GM12891 (cell line): ENCODE measurements around the gene BAHCC1.
A peak's percentile ranks its signal among the peaks of the same experiment; 100 is the strongest.

Experiments
- DNase-seq: peaks from one replicate; pipeline ENCODE4 v3.0.0; 2011; ENCODE audit warnings: low spot score; ENCODE audit not compliant: insufficient read length
- FAIRE-seq: peaks from 2 replicates; lab custom pipeline; 2011; peaks lifted over from hg19 to GRCh38; lab: Jason Lieb, UNC
- PAX5 ChIP-seq: IDR thresholded peaks from 2 replicates; pipeline ENCODE4 v1.6.1; 2011; ENCODE audit warnings: low read length, moderate library complexity, mild to moderate bottlenecking; ENCODE audit not compliant: insufficient read depth, severe bottlenecking
- POLR2A ChIP-seq: IDR thresholded peaks from 2 replicates; pipeline ENCODE4 v1.6.1; 2011; ENCODE audit warnings: low read depth, low read length, control low read depth
- POLR2AphosphoS5 ChIP-seq: IDR thresholded peaks from 2 replicates; pipeline ENCODE4 v1.6.1; 2011; ENCODE audit warnings: low read depth, low read length, control low read depth
- POU2F2 ChIP-seq: IDR thresholded peaks from 2 replicates; pipeline ENCODE4 v1.6.1; 2011; ENCODE audit warnings: low read depth, mild to moderate bottlenecking, control low read depth, low read length, moderate library complexity
- SPI1 ChIP-seq: IDR thresholded peaks from 2 replicates; pipeline ENCODE4 v1.6.1; 2011; ENCODE audit warnings: low read depth, low read length, control low read depth
- TAF1 ChIP-seq: IDR thresholded peaks from 2 replicates; pipeline ENCODE4 v1.6.1; 2011; ENCODE audit warnings: low read depth, low read length, control low read depth

The BAHCC1 gene

DNA sequence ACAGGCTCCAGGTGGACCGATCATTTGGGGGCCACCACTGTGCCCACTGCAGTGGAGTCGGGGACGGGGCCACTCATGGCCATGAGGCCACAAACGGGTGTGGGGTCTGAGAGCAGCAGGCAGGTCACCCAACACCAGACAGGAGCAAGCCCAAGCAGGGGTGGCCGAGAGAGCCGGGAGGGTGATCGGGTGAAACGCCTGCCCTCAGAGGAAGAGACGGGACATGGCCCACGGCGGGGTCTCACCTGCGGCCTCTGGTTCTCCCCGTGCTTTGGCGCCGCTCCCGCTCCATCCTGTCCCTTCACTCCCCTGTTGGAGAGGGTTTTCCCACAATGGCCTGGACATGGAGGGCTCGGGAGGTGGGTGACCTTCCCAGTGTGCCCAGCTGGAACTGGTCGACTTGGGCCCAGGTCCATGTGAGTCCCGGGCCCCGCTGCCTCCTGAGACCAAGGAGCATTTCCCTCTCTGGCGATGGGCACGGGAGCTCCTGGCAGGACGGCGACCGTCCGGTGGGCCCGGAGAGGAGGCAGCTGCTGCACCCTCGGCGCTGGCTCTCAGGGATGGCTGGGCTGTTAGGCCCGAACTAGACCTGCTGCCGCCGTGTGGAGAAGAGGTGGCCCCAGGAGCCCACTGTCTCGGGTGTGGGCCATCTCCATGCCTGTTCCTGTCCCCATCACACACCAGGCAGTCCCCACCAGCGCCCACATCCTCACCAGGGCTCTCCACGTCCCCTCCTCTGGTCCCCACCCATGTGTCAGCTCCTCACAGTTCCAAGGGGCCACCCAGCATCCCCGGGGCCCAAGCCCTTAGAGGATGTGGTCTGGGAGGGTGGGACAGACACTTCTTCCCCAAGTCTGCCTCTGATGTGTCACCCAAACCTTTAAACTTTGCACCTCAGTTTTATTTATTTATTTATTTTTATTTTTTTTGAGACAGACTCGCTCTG, 13.4 kb upstream of the BAHCC1 start:
- DNase-seq = no peak
- TF ChIP-seq TAF1 = no peak
- no peak for TF ChIP-seq POLR2AphosphoS5
- no peak for TF ChIP-seq POLR2A
- no peak for TF ChIP-seq PAX5
- no peak for TF ChIP-seq POU2F2
- TF ChIP-seq SPI1 = no peak
- FAIRE-seq = no peak

DNA sequence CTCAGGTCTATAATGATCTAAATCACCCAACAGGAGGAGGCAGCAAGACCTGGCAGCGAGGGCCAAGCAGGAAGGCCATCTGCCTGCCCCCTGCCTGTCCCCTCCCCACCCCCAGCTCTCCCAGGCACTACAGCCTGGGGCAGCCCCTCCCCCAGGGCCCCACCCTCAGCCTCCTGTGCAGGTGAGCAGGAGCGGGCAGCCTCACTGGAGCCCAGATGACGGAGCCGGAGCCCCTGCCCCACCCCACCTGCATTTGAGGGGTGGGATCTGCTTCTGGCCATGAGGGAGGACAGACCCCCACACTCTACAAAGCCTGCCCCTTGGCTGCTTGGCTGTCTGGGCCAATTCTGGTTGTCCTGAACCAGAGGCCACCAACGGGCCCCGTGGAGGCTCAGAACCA, 12.4 kb upstream of the BAHCC1 start:
- FAIRE-seq = no peak
- TF ChIP-seq POU2F2 (no peak), POLR2A (no peak), POLR2AphosphoS5 (no peak)
- DNase-seq = no peak

DNA sequence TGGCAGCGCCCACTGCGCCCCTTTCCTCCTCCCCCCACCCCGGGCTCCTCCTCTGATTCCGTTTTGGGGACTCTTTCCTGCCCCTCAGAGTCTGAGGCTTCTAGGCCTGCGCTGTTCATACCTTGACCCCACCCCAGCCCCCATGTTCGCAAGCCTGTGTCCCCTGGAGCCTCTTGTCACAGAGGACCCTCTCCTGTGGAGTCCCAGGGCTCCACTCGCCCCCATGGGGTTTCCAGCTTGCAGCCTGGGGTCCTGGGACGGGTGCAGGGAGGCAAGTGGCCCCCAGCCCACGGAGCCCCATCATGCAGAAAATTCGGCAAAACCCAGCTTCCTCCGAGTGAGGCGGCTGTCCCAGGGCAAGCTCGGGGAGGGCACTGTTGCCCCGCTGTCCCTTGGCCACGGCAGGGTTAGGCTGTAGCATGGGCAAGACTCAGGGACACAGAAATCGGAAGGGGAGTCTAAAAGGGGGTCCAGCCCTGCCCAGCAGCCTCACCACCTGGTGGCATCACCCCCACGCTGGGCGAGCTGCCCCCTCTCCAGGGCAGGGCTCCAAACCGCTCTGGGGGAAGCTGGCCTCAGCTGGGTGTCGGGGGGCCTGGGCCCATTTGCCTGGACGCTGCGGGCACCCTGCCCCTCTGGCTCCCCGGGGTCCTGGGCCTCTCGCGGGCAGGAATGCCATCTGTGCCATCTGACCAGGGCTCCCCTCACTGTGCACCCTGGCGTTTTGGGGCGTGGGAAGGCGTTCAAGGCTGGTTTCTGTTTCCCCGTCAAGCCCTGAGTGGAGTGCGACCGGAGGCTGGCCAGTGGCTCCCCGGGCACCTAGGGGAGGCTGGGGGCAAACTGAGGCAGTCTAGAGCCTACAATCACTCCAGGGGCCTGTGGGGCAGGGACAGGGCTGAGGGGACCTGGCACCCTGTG, 11.5 kb upstream of the BAHCC1 start:
- FAIRE-seq (no peak), DNase-seq (no peak)
- TF ChIP-seq POU2F2 (no peak), PAX5 (no peak), TAF1 (no peak), POLR2AphosphoS5 (no peak), SPI1 (no peak), POLR2A (no peak)

DNA sequence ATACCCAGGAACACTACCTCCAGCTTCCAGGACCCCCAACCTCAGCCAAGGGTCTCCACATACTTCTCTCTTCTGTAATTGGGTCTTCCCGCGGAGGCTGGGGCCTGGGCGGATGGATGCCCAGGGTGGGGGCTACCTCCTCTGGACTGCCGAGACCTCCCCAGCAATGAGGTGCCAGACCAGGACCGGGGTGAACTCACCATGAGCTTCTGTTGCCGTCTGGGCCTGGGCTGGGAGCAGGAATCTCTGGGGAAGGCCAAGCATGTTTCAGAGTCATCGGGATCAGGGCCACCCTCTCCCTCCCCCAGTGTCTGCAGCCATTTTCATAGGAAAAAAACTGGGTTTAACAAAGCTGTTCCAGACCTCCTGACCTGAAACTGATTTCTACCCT, 10.3 kb upstream of the BAHCC1 start:
- TF ChIP-seq POLR2A (no peak), POU2F2 (no peak), TAF1 (no peak), SPI1 (no peak), PAX5 (no peak), POLR2AphosphoS5 (no peak)
- FAIRE-seq = no peak
- no peak for DNase-seq

DNA sequence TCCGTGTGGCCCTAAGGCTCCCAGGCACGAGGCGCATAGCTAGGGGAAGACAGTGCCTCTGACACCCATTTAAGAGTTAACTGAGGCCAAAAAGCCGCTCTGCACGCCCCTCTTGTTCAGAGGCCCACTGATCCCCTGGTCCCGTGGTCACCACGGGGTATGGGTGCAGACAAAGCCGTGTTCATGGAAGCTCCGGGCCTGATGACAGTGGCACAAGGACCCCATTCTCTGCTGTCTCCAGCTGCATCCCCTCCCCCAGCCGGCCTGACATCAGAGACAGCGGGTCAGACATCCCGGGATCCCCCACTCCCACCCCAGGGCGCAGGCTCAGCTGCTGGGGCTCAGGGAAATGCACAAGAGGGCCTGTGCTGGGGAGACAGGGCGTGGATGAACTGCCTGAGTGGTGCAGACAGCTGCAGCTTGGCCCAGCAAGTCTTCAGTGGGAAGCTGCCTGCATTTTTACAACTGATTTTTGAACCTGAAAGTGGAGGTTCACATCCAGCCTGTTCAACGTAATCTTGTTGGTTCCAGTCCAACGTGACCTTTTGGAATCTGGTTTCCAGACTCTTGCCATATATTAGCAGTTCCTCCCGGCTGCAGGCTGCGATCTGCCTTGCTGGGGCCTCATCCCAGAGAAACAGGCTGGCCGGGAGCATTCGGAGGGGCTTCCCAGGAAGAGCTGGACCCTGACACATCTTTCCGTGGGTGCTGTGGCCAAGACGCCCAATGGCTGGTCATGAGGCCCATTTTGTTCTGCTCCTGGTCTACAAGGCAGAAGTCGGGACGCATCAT, 9.7 kb upstream of the BAHCC1 start:
- FAIRE-seq (no peak), DNase-seq (no peak)
- TF ChIP-seq POLR2A (no peak), TAF1 (no peak), SPI1 (no peak), PAX5 (no peak), POU2F2 (no peak), POLR2AphosphoS5 (no peak)

DNA sequence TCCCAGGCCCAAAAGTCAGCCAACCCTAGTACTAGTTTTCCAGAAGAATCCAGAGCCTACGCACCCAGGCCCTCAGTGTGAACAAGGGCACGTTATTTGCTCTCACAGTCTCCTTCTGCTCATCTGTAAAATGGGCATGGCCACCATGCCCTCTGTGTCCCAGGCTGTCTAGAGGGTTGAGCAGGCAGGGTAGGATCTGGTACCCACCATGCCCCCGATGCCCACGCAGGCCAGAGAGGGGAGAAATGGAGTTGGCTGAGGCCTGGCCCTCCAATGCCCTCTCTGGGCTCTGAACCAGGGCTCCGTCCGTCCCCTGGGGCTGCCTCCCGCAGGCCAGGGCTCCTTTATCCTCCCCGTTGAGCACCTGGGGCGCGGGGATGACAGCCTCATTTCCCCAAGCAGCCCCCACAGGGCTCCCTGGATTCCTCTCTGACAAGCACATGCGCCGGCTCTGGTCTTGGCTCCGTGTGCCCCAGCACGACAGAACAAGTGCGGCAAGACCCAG, 9.1 kb upstream of the BAHCC1 start:
- no peak for FAIRE-seq
- DNase-seq = no peak

DNA sequence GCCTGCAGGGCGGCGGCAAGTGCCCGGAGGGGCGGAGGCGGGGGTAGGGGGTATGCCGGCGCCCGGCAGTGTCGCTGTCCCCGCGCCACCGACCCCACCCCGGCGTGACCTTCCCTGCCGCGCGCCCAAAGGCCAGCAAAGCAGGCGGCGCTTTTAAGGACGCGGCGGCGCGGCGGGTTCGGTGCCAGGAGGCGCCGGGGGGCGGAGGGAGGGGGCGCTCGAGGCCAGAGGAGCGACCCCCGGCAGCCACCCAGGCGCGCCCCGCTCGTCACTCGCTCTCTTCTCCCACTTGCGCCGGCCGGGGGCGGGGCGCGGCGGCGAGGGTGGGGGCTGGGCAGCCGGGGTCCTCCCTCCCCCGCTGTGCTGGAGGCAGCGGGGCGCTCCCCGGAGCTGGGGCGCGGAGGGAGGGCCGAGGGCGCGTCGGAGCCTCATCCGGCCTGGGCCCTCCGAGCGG, 8.6 kb upstream of the BAHCC1 start:
- no peak for DNase-seq
- no peak for TF ChIP-seq POLR2AphosphoS5
- TF ChIP-seq SPI1 = no peak
- TF ChIP-seq POLR2A = no peak
- TF ChIP-seq PAX5 = no peak
- no peak for FAIRE-seq

More for the DNA sequence above, 9.1 kb upstream of the BAHCC1 start:
- TF ChIP-seq TAF1 (no peak), POLR2AphosphoS5 (no peak), POU2F2 (no peak), POLR2A (no peak), PAX5 (no peak), SPI1 (no peak)

DNA sequence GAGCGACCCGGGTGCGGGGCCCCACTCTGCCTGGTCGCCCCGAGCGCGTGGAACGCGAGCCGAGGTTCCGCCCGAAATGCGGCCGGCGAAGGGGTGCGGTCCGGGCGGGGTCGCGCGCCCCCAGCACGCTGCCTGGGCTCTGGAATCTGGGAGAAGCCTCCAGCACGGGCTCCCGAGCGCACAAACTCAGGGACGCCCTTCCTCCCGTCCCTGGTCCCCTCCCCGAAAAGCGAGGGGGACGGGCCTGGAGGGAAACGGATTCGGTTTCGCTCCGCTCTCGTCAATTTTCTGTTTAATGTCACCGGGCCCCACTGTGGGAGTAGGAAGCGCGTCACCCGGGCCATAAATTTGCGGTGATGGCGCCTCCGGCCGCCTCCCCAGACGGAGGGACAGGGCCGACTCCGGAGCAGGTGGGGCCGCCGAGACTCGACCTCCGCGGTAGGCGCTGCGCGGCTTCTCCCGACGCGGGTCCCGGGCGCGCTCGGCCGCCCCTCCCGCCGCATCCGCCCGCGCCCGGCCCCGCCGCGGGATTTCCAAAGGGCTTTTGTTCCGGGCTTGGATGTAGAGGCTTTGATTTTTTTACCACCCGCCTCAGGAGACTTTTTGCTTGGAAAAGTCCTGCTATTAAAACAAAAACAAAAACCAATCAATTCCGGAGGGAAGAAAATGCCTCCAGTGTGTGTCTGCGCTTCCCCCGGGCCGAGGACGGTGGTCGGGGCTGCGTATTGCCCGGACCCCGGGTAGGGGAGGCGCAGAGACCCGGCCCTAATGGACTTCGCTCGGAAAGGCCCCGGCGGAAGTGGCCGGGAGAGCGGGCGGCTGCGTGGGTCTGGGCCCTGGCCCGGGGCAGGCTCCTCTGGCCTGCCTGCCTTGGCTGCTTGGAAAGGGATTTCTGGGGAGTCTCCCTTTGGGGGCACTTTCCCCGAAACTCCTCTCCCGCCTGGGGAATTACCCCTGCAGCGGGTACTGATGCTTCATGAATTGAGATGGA, 7.9 kb upstream of the BAHCC1 start:
- FAIRE-seq = no peak
- TF ChIP-seq POLR2AphosphoS5 (no peak), POLR2A (no peak), PAX5 (no peak), POU2F2 (no peak), SPI1 (no peak), TAF1 (no peak)
- peak; percentile 73 for DNase-seq
